A549 (cell line): ENCODE data around the gene INSM1. TPM values are rescaled to one million over a fixed set of nuclear protein-coding genes. Genes with fewer than 3 reads are reported as not detected.

Experiments
- ATAC-seq, 2 experiments: fragments of 200-7000 bp in 1 of 2; fragments of >200 bp in 1 of 2; cut with Nextera tagmentation in 1 of 2; cut with Tn5 transposase in 1 of 2; 3 replicates each; pipeline versions ENCODE4 v1.8.0 to v1.9.1; 2018 to 2020; ENCODE audit warnings: mild to moderate bottlenecking in 1 of 2, moderate library complexity in 1 of 2
- CTCF ChIA-PET: fragments of 300-600 bp; sonication (Branson Sonifier 250); formaldehyde crosslinking; extraction: SDS; loops from one replicate; lab custom pipeline; 2021; ENCODE audit warnings: antibody characterized with exemption, inconsistent platforms; lab: Yijun Ruan, JAX
- POLR2A ChIA-PET: fragments of 350-600 bp; formaldehyde crosslinking; extraction: SDS; loops from one replicate; lab custom pipeline; 2021; ENCODE audit warnings: antibody characterized with exemption, inconsistent platforms; lab: Yijun Ruan, JAX
- DNase-seq, 2 experiments: peaks; one replicate each; pipeline versions ENCODE4 v3.0.0 to v3.0.0-alpha.2; 2011 to 2016; ENCODE audit warnings: low read depth in 1 of 2, low spot score in 1 of 2
- FAIRE-seq: peaks from 2 replicates; lab custom pipeline; 2011; peaks lifted over from hg19 to GRCh38; lab: Jason Lieb, UNC
- H3K27ac ChIP-seq, 2 experiments: fragments of >200 bp; sonication (Bioruptor Twin); formaldehyde crosslinking; 3 replicates each; pipeline ENCODE4 v1.5.1; 2016 to 2017
- H3K4me1 ChIP-seq: fragments of >200 bp; sonication (Bioruptor Twin); formaldehyde crosslinking; 3 replicates; pipeline ENCODE4 v1.6.1; 2016
- H3K4me2 ChIP-seq: fragments of >200 bp; sonication (Bioruptor Twin); formaldehyde crosslinking; 3 replicates; pipeline ENCODE4 v1.6.1; 2016
- H3K4me3 ChIP-seq: fragments of >200 bp; sonication (Bioruptor Twin); formaldehyde crosslinking; 3 replicates; pipeline ENCODE4 v1.5.1; 2016
- H3K9me3 ChIP-seq: fragments of >200 bp; sonication (Bioruptor Twin); formaldehyde crosslinking; 3 replicates; pipeline ENCODE4 v1.6.1; 2016
- ESRRA ChIP-seq: fragments of 150-350 bp; IDR thresholded peaks from 2 replicates; pipeline ENCODE4 v1.6.1; 2014; ENCODE audit warnings: mild to moderate bottlenecking, low read length, borderline replicate concordance
- FOSB ChIP-seq: fragments of 250-450 bp; sonication (Bioruptor Pico); IDR thresholded peaks from 2 replicates; pipeline ENCODE4 v1.5.0; 2020; ENCODE audit warnings: mild to moderate bottlenecking, moderate library complexity
- HOXA7 ChIP-seq: fragments of 250-450 bp; sonication (Bioruptor Pico); IDR thresholded peaks from 2 replicates; pipeline ENCODE4 v1.5.0; 2020; ENCODE audit warnings: mild to moderate bottlenecking, moderate library complexity
- HOXB5 ChIP-seq: fragments of 250-450 bp; sonication (Bioruptor Pico); IDR thresholded peaks from 2 replicates; pipeline ENCODE4 v1.5.0; 2020; ENCODE audit warnings: mild to moderate bottlenecking, moderate library complexity
- JUN ChIP-seq, 2 experiments: fragments of >200 bp; sonication (Bioruptor Twin); formaldehyde crosslinking; IDR thresholded peaks; 2 replicates in 1 of 2; 3 replicates in 1 of 2; pipeline ENCODE4 v1.6.1; 2016 to 2017
- MAFK ChIP-seq: fragments of 450-650 bp; IDR thresholded peaks from 2 replicates; pipeline ENCODE4 v1.6.1; 2014; ENCODE audit not compliant: partially characterized antibody
- MAZ ChIP-seq: fragments of 150-350 bp; IDR thresholded peaks from 2 replicates; pipeline ENCODE4 v1.6.1; 2014; ENCODE audit warnings: antibody characterized with exemption, low read depth, low read length, borderline replicate concordance
- NPAS2 ChIP-seq: fragments of 250-450 bp; sonication (Bioruptor Pico); IDR thresholded peaks from 2 replicates; pipeline ENCODE4 v1.8.0; 2022; ENCODE audit warnings: mild to moderate bottlenecking, moderate library complexity, borderline replicate concordance
- NR3C1 ChIP-seq: fragments of >200 bp; sonication (Bioruptor Twin); formaldehyde crosslinking; IDR thresholded peaks from 3 replicates; pipeline ENCODE4 v1.6.1; 2017
- POLR2A ChIP-seq: IDR thresholded peaks from 2 replicates; pipeline ENCODE4 v1.6.1; 2012; ENCODE audit warnings: mild to moderate bottlenecking, low read length
- POLR2AphosphoS2 ChIP-seq: conservative IDR thresholded peaks from 2 replicates; pipeline ENCODE4 v1.6.1; 2012; ENCODE audit warnings: low read length, improper control_type of control experiment, inconsistent platforms
- TFCP2L1 ChIP-seq: fragments of 250-450 bp; sonication (Bioruptor Pico); IDR thresholded peaks from 2 replicates; pipeline ENCODE4 v1.5.0; 2021; ENCODE audit warnings: mild to moderate bottlenecking
- TP53 ChIP-seq: fragments of 250-450 bp; sonication (Bioruptor Pico); IDR thresholded peaks from 2 replicates; pipeline ENCODE4 v1.5.0; 2021; ENCODE audit warnings: mild to moderate bottlenecking, moderate library complexity
- ZC3H11A ChIP-seq: fragments of 450-650 bp; IDR thresholded peaks from 2 replicates; pipeline ENCODE4 v1.6.1; 2014; ENCODE audit warnings: antibody characterized with exemption, mild to moderate bottlenecking
- ZFP36 ChIP-seq: fragments of 450-650 bp; IDR thresholded peaks from 2 replicates; pipeline ENCODE4 v1.6.1; 2014; ENCODE audit warnings: borderline replicate concordance; ENCODE audit not compliant: partially characterized antibody
- WGBS: methylation state at CpG from one replicate; pipeline ENCODE4 v1.1.6; 2017; ENCODE audit errors: missing lambda C conversion rate; 5-methylcytosine and 5-hydroxymethylcytosine counted together
- polyA plus RNA-seq, 4 experiments: library from polyadenylated mRNA; depleted of rRNA in 3 of 4; stranded (reverse); fragments of >200 nt; fragmentation: RNase III in 1 of 4; extraction: RNeasy Plus Mini Kit Qiagen cat#74134 plus additional on column Dnase treatment in 1 of 4; gene quantifications; 2 replicates in 3 of 4; 3 replicates in 1 of 4; pipeline ENCODE4 v1.2.3, GENCODE V29; 2011 to 2017
- TF ChIP-seq, protein P1 (sequence below): fragments of >200 bp; sonication (Bioruptor Twin); formaldehyde crosslinking; IDR thresholded peaks from 3 replicates; pipeline ENCODE4 v1.6.1; 2016
- TF ChIP-seq, protein P2 (sequence below): IDR thresholded peaks from 2 replicates; pipeline ENCODE4 v1.6.1; 2012; ENCODE audit warnings: low read depth, borderline replicate concordance
- TF ChIP-seq, protein P3 (sequence below): fragments of 250-450 bp; sonication (Bioruptor Pico); IDR thresholded peaks from 2 replicates; pipeline ENCODE4 v1.5.0; 2021; ENCODE audit warnings: mild to moderate bottlenecking, moderate library complexity, borderline replicate concordance
- TF ChIP-seq, protein P4 (sequence below): IDR thresholded peaks from 2 replicates; pipeline ENCODE4 v1.6.1; 2012

The INSM1 gene
- polyA plus RNA-seq, 2 of the 4 experiments (the other 2 are of a cell fraction) = not detected

DNA sequence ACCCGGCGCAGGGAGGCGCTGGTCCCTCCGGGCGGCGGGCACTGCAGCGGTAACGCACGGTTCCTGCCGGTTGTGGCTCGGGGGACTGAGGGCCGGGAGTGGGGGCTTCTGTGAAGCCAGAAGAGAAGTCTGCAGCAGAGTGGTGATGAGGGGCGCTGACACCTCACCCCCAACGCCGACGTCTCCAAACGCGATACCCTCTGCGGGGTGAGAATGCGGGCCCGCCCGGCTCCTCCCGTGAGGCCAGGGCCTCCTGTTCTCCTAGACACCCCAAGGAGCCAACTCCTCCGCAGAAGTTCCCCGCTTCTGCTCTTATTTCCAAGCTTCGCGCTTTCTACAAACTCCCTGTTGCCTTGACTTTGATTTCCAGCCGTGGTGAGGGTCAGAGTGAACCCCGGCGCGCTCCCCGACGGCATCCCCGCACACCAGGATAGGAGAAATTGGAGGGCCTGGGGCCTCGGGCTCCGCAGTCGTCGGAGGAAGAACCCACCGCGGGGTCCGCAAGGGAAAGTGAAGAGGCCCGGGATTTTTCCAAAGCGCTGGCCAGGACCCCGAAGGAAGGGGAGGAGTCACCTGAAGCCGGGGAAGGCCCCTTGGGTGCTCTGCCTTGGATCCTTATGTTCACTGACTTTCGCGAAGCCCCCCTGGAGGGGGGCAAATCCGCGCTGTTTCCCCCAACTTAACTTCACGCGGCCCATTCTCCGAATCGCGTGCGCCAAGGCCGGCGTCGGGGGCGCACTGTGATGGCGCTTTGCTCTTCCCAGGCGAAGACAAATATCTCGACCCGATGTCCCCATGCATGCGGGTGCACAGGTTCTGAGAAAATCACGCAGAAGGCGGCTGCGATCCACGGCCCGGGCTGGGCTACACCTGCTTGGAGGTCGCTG lies 3.1 kb upstream of the INSM1 start:
- H3K4me3 ChIP-seq = no peak overlapping the region; the same call in 2 of the 3 replicates
- POLR2A ChIA-PET = no interaction called here
- 47% methylated on average over 65 of the region's 70 CpGs for WGBS
- TF ChIP-seq ZC3H11A = no peak
- TF ChIP-seq HOXB5 (CRISPR knock-in tag) = no peak
- no peak for TF ChIP-seq MAFK
- no peak for TF ChIP-seq ESRRA
- TF ChIP-seq NR3C1 = no peak
- no peak for TF ChIP-seq POLR2AphosphoS2
- TF ChIP-seq, protein P1, sequence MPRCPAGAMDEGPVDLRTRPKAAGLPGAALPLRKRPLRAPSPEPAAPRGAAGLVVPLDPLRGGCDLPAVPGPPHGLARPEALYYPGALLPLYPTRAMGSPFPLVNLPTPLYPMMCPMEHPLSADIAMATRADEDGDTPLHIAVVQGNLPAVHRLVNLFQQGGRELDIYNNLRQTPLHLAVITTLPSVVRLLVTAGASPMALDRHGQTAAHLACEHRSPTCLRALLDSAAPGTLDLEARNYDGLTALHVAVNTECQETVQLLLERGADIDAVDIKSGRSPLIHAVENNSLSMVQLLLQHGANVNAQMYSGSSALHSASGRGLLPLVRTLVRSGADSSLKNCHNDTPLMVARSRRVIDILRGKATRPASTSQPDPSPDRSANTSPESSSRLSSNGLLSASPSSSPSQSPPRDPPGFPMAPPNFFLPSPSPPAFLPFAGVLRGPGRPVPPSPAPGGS = no peak
- TF ChIP-seq, all 56 proteins: peak for 0
- Histone ChIP-seq H3K9me3 (no peaks in the 10 kb centered on the region), H3K4me2 (peak overlapping the region; percentile 32; the same call in 2 of the 3 replicates), H3K4me1 (peaks cover 31% of the 10 kb centered on the region), H3K27ac (no peak overlapping the region)
- DNase-seq (no peak), ATAC-seq (peak in 1 of 2 experiments; percentile 32; a peak in 3 of 6 replicates), FAIRE-seq (no peak)
- CTCF ChIA-PET = no interaction called here

DNA sequence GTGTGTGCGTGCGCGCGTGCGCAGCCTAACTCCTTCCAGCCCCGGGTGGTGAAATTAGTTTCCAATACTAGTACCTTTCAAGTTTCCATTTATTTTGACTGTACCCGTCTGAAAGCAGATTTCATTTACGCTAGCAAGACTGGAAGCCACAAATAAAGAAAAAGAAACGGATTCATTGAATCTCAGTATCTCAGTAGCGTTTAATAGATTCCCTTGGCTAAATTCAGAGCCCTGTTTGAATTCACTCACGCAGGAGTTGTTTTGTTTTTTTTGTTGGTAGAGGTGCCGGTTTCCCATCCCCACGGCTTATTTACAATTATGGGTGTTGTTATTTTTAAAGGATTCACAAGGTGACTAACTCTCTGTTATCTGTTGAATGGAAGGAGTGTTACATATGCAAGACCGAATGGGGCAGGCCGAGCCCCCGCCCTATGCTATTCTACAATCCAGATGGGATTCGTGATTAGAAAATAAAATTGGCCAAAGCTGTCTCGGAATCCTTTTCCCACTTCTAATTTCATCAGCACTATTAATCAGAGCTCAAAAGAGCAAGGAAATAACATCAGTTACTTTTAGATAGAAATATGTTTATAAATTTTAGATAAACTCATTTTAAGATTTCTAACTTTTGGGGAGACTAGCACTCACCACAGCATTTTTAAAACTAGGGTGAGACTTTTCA lies 2.3 kb upstream of the INSM1 start:
- Histone ChIP-seq H3K4me1 (peaks cover 31% of the 10 kb centered on the region), H3K27ac (no peak overlapping the region)
- ChIA-PET CTCF (no interaction called here), POLR2A (no interaction called here)
- DNase-seq = no peak
- 57% methylated on average over 18 of the region's 18 CpGs for WGBS
- FAIRE-seq = no peak
- TF ChIP-seq, protein P2, sequence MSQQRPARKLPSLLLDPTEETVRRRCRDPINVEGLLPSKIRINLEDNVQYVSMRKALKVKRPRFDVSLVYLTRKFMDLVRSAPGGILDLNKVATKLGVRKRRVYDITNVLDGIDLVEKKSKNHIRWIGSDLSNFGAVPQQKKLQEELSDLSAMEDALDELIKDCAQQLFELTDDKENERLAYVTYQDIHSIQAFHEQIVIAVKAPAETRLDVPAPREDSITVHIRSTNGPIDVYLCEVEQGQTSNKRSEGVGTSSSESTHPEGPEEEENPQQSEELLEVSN = no peak
- TF ChIP-seq POLR2A (no peak), NR3C1 (no peak), TFCP2L1 (CRISPR knock-in tag) (no peak), ZFP36 (no peak), HOXA7 (CRISPR knock-in tag) (no peak), NPAS2 (CRISPR knock-in tag) (no peak), MAZ (no peak), JUN (IDR thresholded peaks at IDR 0.05) (no peak), TP53 (no peak), FOSB (CRISPR knock-in tag) (no peak)
- TF ChIP-seq, protein P3, sequence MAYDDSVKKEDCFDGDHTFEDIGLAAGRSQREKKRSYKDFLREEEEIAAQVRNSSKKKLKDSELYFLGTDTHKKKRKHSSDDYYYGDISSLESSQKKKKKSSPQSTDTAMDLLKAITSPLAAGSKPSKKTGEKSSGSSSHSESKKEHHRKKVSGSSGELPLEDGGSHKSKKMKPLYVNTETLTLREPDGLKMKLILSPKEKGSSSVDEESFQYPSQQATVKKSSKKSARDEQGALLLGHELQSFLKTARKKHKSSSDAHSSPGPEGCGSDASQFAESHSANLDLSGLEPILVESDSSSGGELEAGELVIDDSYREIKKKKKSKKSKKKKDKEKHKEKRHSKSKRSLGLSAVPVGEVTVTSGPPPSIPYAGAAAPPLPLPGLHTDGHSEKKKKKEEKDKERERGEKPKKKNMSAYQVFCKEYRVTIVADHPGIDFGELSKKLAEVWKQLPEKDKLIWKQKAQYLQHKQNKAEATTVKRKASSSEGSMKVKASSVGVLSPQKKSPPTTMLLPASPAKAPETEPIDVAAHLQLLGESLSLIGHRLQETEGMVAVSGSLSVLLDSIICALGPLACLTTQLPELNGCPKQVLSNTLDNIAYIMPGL (CRISPR knock-in tag) = no peak
- TF ChIP-seq, protein P4, sequence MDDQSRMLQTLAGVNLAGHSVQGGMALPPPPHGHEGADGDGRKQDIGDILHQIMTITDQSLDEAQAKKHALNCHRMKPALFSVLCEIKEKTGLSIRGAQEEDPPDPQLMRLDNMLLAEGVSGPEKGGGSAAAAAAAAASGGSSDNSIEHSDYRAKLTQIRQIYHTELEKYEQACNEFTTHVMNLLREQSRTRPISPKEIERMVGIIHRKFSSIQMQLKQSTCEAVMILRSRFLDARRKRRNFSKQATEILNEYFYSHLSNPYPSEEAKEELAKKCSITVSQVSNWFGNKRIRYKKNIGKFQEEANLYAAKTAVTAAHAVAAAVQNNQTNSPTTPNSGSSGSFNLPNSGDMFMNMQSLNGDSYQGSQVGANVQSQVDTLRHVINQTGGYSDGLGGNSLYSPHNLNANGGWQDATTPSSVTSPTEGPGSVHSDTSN = no peak
- TF ChIP-seq, protein P1 = no peak
- TF ChIP-seq, all 56 proteins: peak for 0
- Histone ChIP-seq H3K4me3 (no peak overlapping the region), H3K4me2 (no peak overlapping the region), H3K9me3 (no peaks in the 10 kb centered on the region)
- no peak for ATAC-seq
